Cardiac muscle cell (in vitro differentiated cells and primary cell): ENCODE results near the gene CYB5A. TPM values are rescaled to one million over a fixed set of nuclear protein-coding genes. Genes with fewer than 3 reads are reported as not detected.

ENCODE experiments used
- DNase-seq, 2 donors: peaks; one replicate each; pipeline versions ENCODE4 v3.0.0 to v3.0.0-alpha.2; 2010 to 2017; ENCODE audit warnings: low read depth in 1 of 2, low spot score in 1 of 2
- H3K27ac ChIP-seq: fragments of 200-600 bp; sonication (generic); 2 replicates; pipeline ENCODE4 v1.5.1; 2016
- H3K27me3 ChIP-seq: fragments of 200-600 bp; sonication (generic); 2 replicates; pipeline ENCODE4 v1.6.0; 2016; ENCODE audit warnings: control low read depth
- H3K36me3 ChIP-seq: fragments of 200-600 bp; sonication (generic); 2 replicates; pipeline ENCODE4 v1.5.1; 2016; ENCODE audit warnings: control low read depth
- H3K4me1 ChIP-seq: fragments of 200-600 bp; sonication (generic); 2 replicates; pipeline ENCODE4 v1.8.1; 2017; ENCODE audit warnings: low read depth, mild to moderate bottlenecking, mixed run types
- H3K4me3 ChIP-seq: fragments of 200-600 bp; sonication (generic); 2 replicates; pipeline ENCODE4 v1.5.1; 2016; ENCODE audit warnings: mild to moderate bottlenecking
- H3K9me3 ChIP-seq: fragments of 200-600 bp; sonication (generic); 2 replicates; pipeline ENCODE4 v1.5.1; 2017; ENCODE audit warnings: low read depth, mild to moderate bottlenecking, control low read depth
- CTCF ChIP-seq: IDR thresholded peaks from 2 replicates; pipeline ENCODE4 v1.5.1; 2012; ENCODE audit warnings: low read depth, mild to moderate bottlenecking, low read length
- polyA plus RNA-seq: library from polyadenylated mRNA; unstranded; fragments of >200 nt; fragmentation: Nextera tagmentation; extraction: Ambion mirVana; gene quantifications from 2 replicates; pipeline ENCODE4 v1.2.1, GENCODE V29; 2016
- total RNA-seq: library from RNA; depleted of rRNA; stranded (reverse); fragments of >200 nt; gene quantifications from 2 replicates; pipeline ENCODE4 v1.2.3, GENCODE V29; 2016

The CYB5A gene
- total and polyA plus RNA-seq, 2 experiments from 2014 or later: 150 to 201 TPM

GRCh38 chr18:74278058-74278457 is 13.7 kb downstream of the CYB5A start:
- TF ChIP-seq CTCF: no peak
- no peak for DNase-seq
- H3K4me1 ChIP-seq: peaks cover 18% of the 10 kb centered on the region
- no peaks in the 10 kb centered on the region for H3K36me3 ChIP-seq
- H3K27ac ChIP-seq: no peak overlapping the region
- no peaks in the 10 kb centered on the region for H3K27me3 ChIP-seq
- no peak overlapping the region for H3K4me3 ChIP-seq
- no peaks in the 10 kb centered on the region for H3K9me3 ChIP-seq

GRCh38 chr18:74277296-74277695 is 14.5 kb downstream of the CYB5A start:
- no peaks in the 10 kb centered on the region for H3K27me3 ChIP-seq
- H3K4me1 ChIP-seq: peaks cover 14% of the 10 kb centered on the region
- no peak for DNase-seq
- H3K9me3 ChIP-seq: no peaks in the 10 kb centered on the region
- no peak overlapping the region for H3K27ac ChIP-seq
- H3K36me3 ChIP-seq: no peaks in the 10 kb centered on the region
- no peak for TF ChIP-seq CTCF
- no peak overlapping the region for H3K4me3 ChIP-seq

- H3K4me3 ChIP-seq: no peak overlapping the region
- no peak for DNase-seq
- no peaks in the 10 kb centered on the region for H3K27me3 ChIP-seq
- no peak for TF ChIP-seq CTCF
- peaks cover 14% of the 10 kb centered on the region for H3K4me1 ChIP-seq
- H3K27ac ChIP-seq: no peak overlapping the region
- H3K36me3 ChIP-seq: no peaks in the 10 kb centered on the region
- H3K9me3 ChIP-seq: no peaks in the 10 kb centered on the region
Measured at GRCh38 chr18:74276609-74277008, 15.2 kb downstream of the CYB5A start.

GRCh38 chr18:74275736-74276135 is 16.0 kb downstream of the CYB5A start:
- DNase-seq: no peak
- no peak for TF ChIP-seq CTCF
- H3K9me3 ChIP-seq: no peaks in the 10 kb centered on the region
- H3K4me3 ChIP-seq: no peak overlapping the region
- no peaks in the 10 kb centered on the region for H3K27me3 ChIP-seq
- H3K27ac ChIP-seq: no peak overlapping the region
- H3K36me3 ChIP-seq: no peaks in the 10 kb centered on the region
- H3K4me1 ChIP-seq: peaks cover 14% of the 10 kb centered on the region

GRCh38 chr18:74274700-74275099 is 17.1 kb downstream of the CYB5A start:
- no peaks in the 10 kb centered on the region for H3K36me3 ChIP-seq
- TF ChIP-seq CTCF: no peak
- DNase-seq: no peak
- no peak overlapping the region for H3K27ac ChIP-seq
- H3K9me3 ChIP-seq: no peaks in the 10 kb centered on the region
- H3K4me1 ChIP-seq: peaks cover 14% of the 10 kb centered on the region
- no peak overlapping the region for H3K4me3 ChIP-seq
- no peaks in the 10 kb centered on the region for H3K27me3 ChIP-seq

GRCh38 chr18:74273394-74273793 is 18.4 kb downstream of the CYB5A start:
- no peak for DNase-seq
- Histone ChIP-seq H3K36me3 (no peaks in the 10 kb centered on the region), H3K27ac (no peak overlapping the region), H3K27me3 (no peaks in the 10 kb centered on the region), H3K4me1 (peaks cover 26% of the 10 kb centered on the region), H3K4me3 (no peak overlapping the region), H3K9me3 (no peaks in the 10 kb centered on the region)
- no peak for TF ChIP-seq CTCF
